ENCODE measurements around the gene PGAM2. TPM values are rescaled to one million over a fixed set of nuclear protein-coding genes. Genes with fewer than 3 reads are reported as not detected.
A peak's percentile ranks its signal among the peaks of the same experiment; 100 is the strongest.

The PGAM2 gene
- total and polyA plus RNA-seq, 12 donors: 0.76 to 30.1 (median 6.7) TPM

DNA sequence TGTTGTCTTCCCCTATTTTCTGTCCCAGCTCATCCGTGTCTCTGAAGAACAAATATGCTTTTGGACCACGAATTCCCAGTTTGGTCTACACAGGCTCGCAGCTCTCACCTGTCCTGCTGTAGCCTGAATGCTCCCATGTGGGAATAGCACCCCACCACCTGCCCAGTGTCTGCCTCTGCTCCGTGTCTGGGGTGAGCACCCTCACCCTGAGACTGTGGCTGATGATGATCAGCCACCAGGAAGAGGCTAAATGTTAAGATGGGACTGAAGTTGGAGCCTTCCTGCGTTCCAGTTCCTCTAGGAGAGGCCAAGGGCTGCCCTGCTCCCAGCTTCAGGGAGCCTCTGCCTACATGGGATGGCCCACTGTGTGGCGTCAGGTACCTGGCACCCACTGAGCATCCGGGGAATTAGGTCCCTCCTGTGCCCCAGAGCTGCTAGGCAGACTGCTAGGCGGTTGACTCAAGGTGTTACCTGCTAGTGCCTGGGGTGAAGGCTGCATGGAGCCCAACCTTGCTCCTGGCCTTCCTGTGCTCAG, 3.7 kb downstream of the PGAM2 start:
- H3K4me1 ChIP-seq (replicated peaks in 1 of 2): peaks cover 27 to 35% of the 10 kb centered on the region in 2 donors
- WGBS, 4 donors: 79 to 86% (median 85%) methylated on average over 4 to 8 of the region's 8 CpGs
- TF ChIP-seq, protein P1, sequence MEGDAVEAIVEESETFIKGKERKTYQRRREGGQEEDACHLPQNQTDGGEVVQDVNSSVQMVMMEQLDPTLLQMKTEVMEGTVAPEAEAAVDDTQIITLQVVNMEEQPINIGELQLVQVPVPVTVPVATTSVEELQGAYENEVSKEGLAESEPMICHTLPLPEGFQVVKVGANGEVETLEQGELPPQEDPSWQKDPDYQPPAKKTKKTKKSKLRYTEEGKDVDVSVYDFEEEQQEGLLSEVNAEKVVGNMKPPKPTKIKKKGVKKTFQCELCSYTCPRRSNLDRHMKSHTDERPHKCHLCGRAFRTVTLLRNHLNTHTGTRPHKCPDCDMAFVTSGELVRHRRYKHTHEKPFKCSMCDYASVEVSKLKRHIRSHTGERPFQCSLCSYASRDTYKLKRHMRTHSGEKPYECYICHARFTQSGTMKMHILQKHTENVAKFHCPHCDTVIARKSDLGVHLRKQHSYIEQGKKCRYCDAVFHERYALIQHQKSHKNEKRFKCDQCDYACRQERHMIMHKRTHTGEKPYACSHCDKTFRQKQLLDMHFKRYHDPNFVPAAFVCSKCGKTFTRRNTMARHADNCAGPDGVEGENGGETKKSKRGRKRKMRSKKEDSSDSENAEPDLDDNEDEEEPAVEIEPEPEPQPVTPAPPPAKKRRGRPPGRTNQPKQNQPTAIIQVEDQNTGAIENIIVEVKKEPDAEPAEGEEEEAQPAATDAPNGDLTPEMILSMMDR (IDR thresholded peaks at IDR 0.05): no peak
- no peak for TF ChIP-seq POLR2A (IDR thresholded peaks at IDR 0.05)
- H3K9me3 ChIP-seq (replicated peaks in 1 of 3): no peaks in the 10 kb centered on the region
- peaks cover 0 to 55% of the 10 kb centered on the region in 2 donors for H3K36me3 ChIP-seq (replicated peaks in 1 of 2)
- H3K27me3 ChIP-seq: no peaks in the 10 kb centered on the region
- H3K27ac ChIP-seq: peak overlapping the region in 1 of 5 donors; percentile 70
- peak in 1 of 7 donors; percentile 40 for DNase-seq
- no peak overlapping the region for H3K4me3 ChIP-seq
- intact Hi-C loops (cut with DNase I): loop anchor here in 1 of 2 donors (10.0 kb wide), 1 partner anchor 503 kb away; no protein-coding TSS in a partner anchor

DNA sequence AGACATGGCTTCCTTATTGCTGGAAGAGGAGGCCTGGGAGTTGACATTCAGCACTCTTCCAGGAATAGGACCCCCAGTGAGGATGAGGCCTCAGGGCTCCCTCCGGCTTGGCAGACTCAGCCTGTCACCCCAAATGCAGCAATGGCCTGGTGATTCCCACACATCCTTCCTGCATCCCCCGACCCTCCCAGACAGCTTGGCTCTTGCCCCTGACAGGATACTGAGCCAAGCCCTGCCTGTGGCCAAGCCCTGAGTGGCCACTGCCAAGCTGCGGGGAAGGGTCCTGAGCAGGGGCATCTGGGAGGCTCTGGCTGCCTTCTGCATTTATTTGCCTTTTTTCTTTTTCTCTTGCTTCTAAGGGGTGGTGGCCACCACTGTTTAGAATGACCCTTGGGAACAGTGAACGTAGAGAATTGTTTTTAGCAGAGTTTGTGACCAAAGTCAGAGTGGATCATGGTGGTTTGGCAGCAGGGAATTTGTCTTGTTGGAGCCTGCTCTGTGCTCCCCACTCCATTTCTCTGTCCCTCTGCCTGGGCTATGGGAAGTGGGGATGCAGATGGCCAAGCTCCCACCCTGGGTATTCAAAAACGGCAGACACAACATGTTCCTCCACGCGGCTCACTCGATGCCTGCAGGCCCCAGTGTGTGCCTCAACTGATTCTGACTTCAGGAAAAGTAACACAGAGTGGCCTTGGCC, 4.3 kb downstream of the PGAM2 start:
- DNase-seq: peak in 2 of 7 donors; percentile 12 to 14

GRCh38 chr7:44060091-44060947, 5.0 kb downstream of the PGAM2 start:
- Histone ChIP-seq H3K36me3 (replicated peaks in 1 of 2) (peaks cover 0 to 67% of the 10 kb centered on the region in 2 donors), H3K27me3 (no peaks in the 10 kb centered on the region), H3K27ac (no peak overlapping the region), H3K4me3 (no peak overlapping the region), H3K9me3 (replicated peaks in 1 of 3) (no peaks in the 10 kb centered on the region), H3K4me1 (replicated peaks in 1 of 2) (peaks cover 20 to 28% of the 10 kb centered on the region in 2 donors)
- intact Hi-C loops (cut with DNase I): loop anchor here in 1 of 2 donors (10.0 kb wide), 1 partner anchor 504 kb away; no protein-coding TSS in a partner anchor
- peak in 3 of 7 donors; percentile 11 to 49 (median 16) for DNase-seq
- no peak for TF ChIP-seq POLR2A (IDR thresholded peaks at IDR 0.05)
- TF ChIP-seq, protein P1 (IDR thresholded peaks at IDR 0.05): no peak
- WGBS, 4 donors: 92 to 97% (median 94%) methylated on average over 17 to 21 of the region's 21 CpGs

More for the DNA sequence above, 4.3 kb downstream of the PGAM2 start:
- Histone ChIP-seq H3K36me3 (replicated peaks in 1 of 2) (peaks cover 0 to 61% of the 10 kb centered on the region in 2 donors), H3K9me3 (replicated peaks in 1 of 3) (no peaks in the 10 kb centered on the region), H3K4me1 (replicated peaks in 1 of 2) (peaks cover 27 to 35% of the 10 kb centered on the region in 2 donors), H3K27ac (no peak overlapping the region), H3K4me3 (no peak overlapping the region), H3K27me3 (no peaks in the 10 kb centered on the region)
- WGBS, 4 donors: 77 to 84% (median 81%) methylated on average over 7 to 8 of the region's 8 CpGs
- TF ChIP-seq, protein P1 (IDR thresholded peaks at IDR 0.05): no peak
- TF ChIP-seq POLR2A (IDR thresholded peaks at IDR 0.05): no peak
- intact Hi-C loops (cut with DNase I): loop anchor here in 1 of 2 donors (10.0 kb wide), 1 partner anchor 504 kb away; no protein-coding TSS in a partner anchor
